ENCODE data around the gene RABAC1. TPM values are rescaled to one million over a fixed set of nuclear protein-coding genes. Genes with fewer than 3 reads are reported as not detected.
A peak's percentile ranks its signal among the peaks of the same experiment; 100 is the strongest.

The RABAC1 gene
- total RNA-seq, 4 donors from 2014 or later: 75.6 to 235 (median 165) TPM

- no peaks in the 10 kb centered on the region for H3K9me3 ChIP-seq
- no peak overlapping the region for H3K27ac ChIP-seq
- no peaks in the 10 kb centered on the region for H3K36me3 ChIP-seq
- in situ Hi-C loops (cut with MboI; ENCODE audit: low pct_ligation_motif_present in 1 of 4, low pct_unique_long_range_greater_than_20kb in 1 of 4, low sequenced_read_pairs in 3 of 4): no loop called here
- TF ChIP-seq EP300 (IDR thresholded peaks at IDR 0.05; ENCODE audit: low read depth) (no peak), CTCF (IDR thresholded peaks at IDR 0.05) (no peak), POLR2AphosphoS5 (IDR thresholded peaks at IDR 0.05) (no peak), POLR2A (IDR thresholded peaks at IDR 0.05) (no peak)
- intact Hi-C loops (cut with DNase I; ENCODE audit: low total_unique reads): no loop called here
- H3K27me3 ChIP-seq: peaks cover 92% of the 10 kb centered on the region
- no peak for DNase-seq
- H3K4me1 ChIP-seq: peaks cover 0 to 26% (median 21%) of the 10 kb centered on the region in 4 donors
- H3K4me3 ChIP-seq: no peak overlapping the region
- WGBS, 2 donors (ENCODE audit: low coverage in 1 of 2): 30 to 40% methylated on average over 4 to 7 of the region's 7 CpGs
Observed at GRCh38 chr19:41930322-41930722, 28.8 kb downstream of the RABAC1 start.

- DNase-seq: no peak
- no peaks in the 10 kb centered on the region for H3K36me3 ChIP-seq
- in situ Hi-C loops (cut with MboI; ENCODE audit: low pct_ligation_motif_present in 1 of 4, low pct_unique_long_range_greater_than_20kb in 1 of 4, low sequenced_read_pairs in 3 of 4) (no loop called here), intact Hi-C loops (cut with DNase I; ENCODE audit: low total_unique reads) (no loop called here)
- TF ChIP-seq POLR2A (IDR thresholded peaks at IDR 0.05) (no peak), POLR2AphosphoS5 (IDR thresholded peaks at IDR 0.05) (no peak), EP300 (IDR thresholded peaks at IDR 0.05; ENCODE audit: low read depth) (no peak), CTCF (IDR thresholded peaks at IDR 0.05) (no peak)
- H3K9me3 ChIP-seq: no peaks in the 10 kb centered on the region
- H3K4me1 ChIP-seq: peaks cover 0 to 22% (median 17%) of the 10 kb centered on the region in 4 donors
- H3K27ac ChIP-seq: no peak overlapping the region
- 51% methylated on average over 14 of the region's 14 CpGs; no CpG with 5 or more reads in 1 of the 2 donors for WGBS, 2 donors (ENCODE audit: low coverage in 1 of 2)
- no peak overlapping the region for H3K4me3 ChIP-seq
- H3K27me3 ChIP-seq: peaks cover 95% of the 10 kb centered on the region
Observed at GRCh38 chr19:41929536-41930071, 29.5 kb downstream of the RABAC1 start.

GRCh38 chr19:41928754-41929535, 30.2 kb downstream of the RABAC1 start:
- DNase-seq: peak; percentile 55
- in situ Hi-C loops (cut with MboI; ENCODE audit: low pct_ligation_motif_present in 1 of 4, low pct_unique_long_range_greater_than_20kb in 1 of 4, low sequenced_read_pairs in 3 of 4): no loop called here
- Histone ChIP-seq H3K27me3 (peaks cover 97% of the 10 kb centered on the region), H3K4me1 (peaks cover 0 to 22% (median 17%) of the 10 kb centered on the region in 4 donors), H3K27ac (peak overlapping the region in 1 of 4 donors; percentile 25), H3K36me3 (no peaks in the 10 kb centered on the region), H3K4me3 (peak overlapping the region in 3 of 4 donors; percentile 39 to 54 (median 47)), H3K9me3 (no peaks in the 10 kb centered on the region)
- WGBS, 2 donors (ENCODE audit: low coverage in 1 of 2): 6% methylated on average over 25 of the region's 29 CpGs; no CpG with 5 or more reads in 1 of the 2 donors
- TF ChIP-seq POLR2AphosphoS5 (IDR thresholded peaks at IDR 0.05) (peak in 1 of 3 donors; percentile 11), CTCF (IDR thresholded peaks at IDR 0.05) (no peak)
- intact Hi-C loops (cut with DNase I; ENCODE audit: low total_unique reads): no loop called here

GRCh38 chr19:41928221-41928683, 30.9 kb downstream of the RABAC1 start, which contains the start of gene ERFL:
Gene ERFL (minus strand): TSS chr19:41928449. CDS start chr19:41912919, 15,530 bp downstream.
- H3K27me3 ChIP-seq: peaks cover 93% of the 10 kb centered on the region
- 0 to 1% methylated on average over 6 to 49 of the region's 49 CpGs for WGBS, 2 donors (ENCODE audit: low coverage in 1 of 2)
- peak within 1 kb of the TSS; percentile 4 to 54 (median 43) for H3K4me3 ChIP-seq
- no peaks in the 10 kb centered on the region for H3K9me3 ChIP-seq
- TF ChIP-seq POLR2A (IDR thresholded peaks at IDR 0.05) (no peak), POLR2AphosphoS5 (IDR thresholded peaks at IDR 0.05) (no peak), EP300 (IDR thresholded peaks at IDR 0.05; ENCODE audit: low read depth) (no peak), CTCF (IDR thresholded peaks at IDR 0.05) (no peak)
- peak within 1 kb of the TSS in 2 of 4 donors; percentile 3 to 25 for H3K27ac ChIP-seq
- intact Hi-C loops (cut with DNase I; ENCODE audit: low total_unique reads): no loop called here
- no peak for DNase-seq
- in situ Hi-C loops (cut with MboI; ENCODE audit: low pct_ligation_motif_present in 1 of 4, low pct_unique_long_range_greater_than_20kb in 1 of 4, low sequenced_read_pairs in 3 of 4): no loop called here
- H3K4me1 ChIP-seq: peaks cover 0 to 22% (median 17%) of the 10 kb centered on the region in 4 donors
- H3K36me3 ChIP-seq: no peaks in the 10 kb centered on the region

Measured in transverse colon (tissue), 4 donors.